Kidney (tissue), 22 donors: ENCODE measurements around the gene CCDC57. TPM values are rescaled to one million over a fixed set of nuclear protein-coding genes. Genes with fewer than 3 reads are reported as not detected.
"Not testable (repeated sequence)": the region's sequence is repeated elsewhere in the genome, so short reads cannot be mapped to it uniquely, and the experiment has no call there.

Experiments
- DNase-seq, 5 donors: peaks; one replicate each; pipeline ENCODE4 v3.0.0-alpha.2; 2013 to 2020
- FAIRE-seq: peaks from 2 replicates; lab custom pipeline; 2012; peaks lifted over from hg19 to GRCh38; lab: Jason Lieb, UNC
- H3K27ac ChIP-seq, 2 donors: one replicate each; pipeline ENCODE4 v1.7.0; 2013; ENCODE audit warnings: low read depth in 2 of 2, low read length in 2 of 2, inconsistent platforms in 1 of 2
- H3K27me3 ChIP-seq: one replicate; pipeline ENCODE4 v1.7.1; 2013; ENCODE audit warnings: low read length, inconsistent platforms; ENCODE audit not compliant: control insufficient read depth, insufficient read depth
- H3K36me3 ChIP-seq, 3 donors: one replicate each; pipeline versions ENCODE4 v1.7.0 to v1.7.1; 2013; ENCODE audit warnings: low read length in 3 of 3, control low read depth in 1 of 3, inconsistent platforms in 1 of 3; ENCODE audit not compliant: insufficient read depth in 3 of 3, control insufficient read depth in 2 of 3
- H3K4me1 ChIP-seq, 3 donors: one replicate each; pipeline versions ENCODE4 v1.7.0 to v1.7.1; 2013; ENCODE audit warnings: low read length in 3 of 3, inconsistent platforms in 1 of 3, low read depth in 1 of 3; ENCODE audit not compliant: control insufficient read depth in 2 of 3, insufficient read depth in 2 of 3
- H3K4me3 ChIP-seq, 3 donors: one replicate each; pipeline versions ENCODE4 v1.7.0 to v1.8.1; 2013; ENCODE audit warnings: low read length in 3 of 3, control low read depth in 1 of 3, inconsistent platforms in 1 of 3
- H3K9ac ChIP-seq, 3 donors: one replicate each; pipeline versions ENCODE4 v1.7.0 to v1.7.1; 2013; ENCODE audit warnings: low read length in 3 of 3, control low read depth in 1 of 3, inconsistent platforms in 1 of 3
- H3K9me3 ChIP-seq, 3 donors: one replicate each; pipeline versions ENCODE4 v1.7.0 to v1.7.1; 2013; ENCODE audit warnings: low read length in 3 of 3, control low read depth in 1 of 3, inconsistent platforms in 1 of 3; ENCODE audit not compliant: control insufficient read depth in 2 of 3, insufficient read depth in 1 of 3
- CTCF ChIP-seq: IDR thresholded peaks from 3 replicates; pipeline ENCODE4 v1.5.1; 2012; ENCODE audit warnings: mild to moderate bottlenecking, moderate library complexity, borderline replicate concordance; ENCODE audit not compliant: insufficient read depth; ENCODE audit errors: extremely low read depth
- intact Hi-C: fragments of 100-400 bp; cut with DNase I; formaldehyde crosslinking; loops from one replicate; pipeline ENCODE4 v1.11.1; 2022
- long read RNA-seq, 10 donors: library from polyadenylated mRNA in 1 of 10; unstranded in 1 of 10; transcript quantifications; one replicate each; pipeline ENCODE4 v2.0.0 and lab custom pipeline, GENCODE V29; 2021 to 2026
- polyA plus RNA-seq: library from polyadenylated mRNA; stranded (reverse); fragments of 350-450 nt; fragmentation: Illumina TruSeq; extraction: RNeasy Lipid Tissue Mini Kit (QIAGEN cat#74804); gene quantifications from one replicate; pipeline ENCODE4 v1.2.3, GENCODE V29; 2014; ENCODE audit warnings: low read depth, low replicate concordance; ENCODE audit not compliant: insufficient read depth
- total RNA-seq: library from RNA; stranded (reverse); fragmentation: NEBNext Ultra II Directional; extraction: Animal tissue kit (Norgen Biotek cat#: 25700); gene quantifications from one replicate; pipeline ENCODE4 v1.2.1, GENCODE V29; 2021
- donor health status: control.
- donor health status: control.
- donor health status: control.
- donor health status: control.
- donor health status: control.
- donor health status: DM: yes; HTN: yes; CAD: no.
- donor health status: Normal renal cell carcinoma (clear cell type).

The CCDC57 gene
- 79.4 TPM for total RNA-seq
- 46.7 TPM for polyA plus RNA-seq
- long read RNA-seq, donor 1, partial matches to known transcripts, result 0 of 2 reads
- long read RNA-seq, donor 1, other reads (novel, unspliced or antisense), result 0 of 2 reads
- long read RNA-seq, donor 2, partial matches to known transcripts, result 0 of 9 reads
- long read RNA-seq, donor 2, other reads (novel, unspliced or antisense), result 6 of 9 reads
- long read RNA-seq, donor 3, result 0 reads
- long read RNA-seq, donor 4, partial matches to known transcripts, result 0 of 2 reads
- long read RNA-seq, donor 4, other reads (novel, unspliced or antisense), result 0 of 2 reads
- long read RNA-seq, donor 5, result 0 reads
- long read RNA-seq, donor 6, transcript CCDC57-219 (2 exons, 513 nt), result major isoform, 8 of 8 reads
- long read RNA-seq, donor 6, partial matches to known transcripts, result 0 of 8 reads
- long read RNA-seq, donor 6, other reads (novel, unspliced or antisense), result 0 of 8 reads
- long read RNA-seq, donor 7, partial matches to known transcripts, result 7 of 50 reads
- long read RNA-seq, donor 7, other reads (novel, unspliced or antisense), result 43 of 50 reads
- long read RNA-seq, donor 8, partial matches to known transcripts, result 0 of 3 reads
- long read RNA-seq, donor 8, other reads (novel, unspliced or antisense), result 0 of 3 reads
- long read RNA-seq, donor 9, partial matches to known transcripts, result 0 of 2 reads
- long read RNA-seq, donor 9, other reads (novel, unspliced or antisense), result 0 of 2 reads
- long read RNA-seq, donor 10, partial matches to known transcripts, result 0 of 1 reads
- long read RNA-seq, donor 10, other reads (novel, unspliced or antisense), result 0 of 1 reads

GRCh38 chr17:82212331-82213250 is at the start of gene CCDC57:
Gene CCDC57, minus strand, starts transcription at chr17:82212842. Its CDS starts 10,898 bp downstream, at chr17:82201944.
- Histone ChIP-seq H3K9ac (peak within 1 kb of the TSS in 2 of 3 donors; percentile 32 to 77), H3K4me1 (peaks cover 0 to 31% (median 5%) of the 10 kb centered on the region in 3 donors), H3K27ac (peak within 1 kb of the TSS; percentile 51 to 53), H3K36me3 (no peaks in the 10 kb centered on the region), H3K4me3 (peak within 1 kb of the TSS; percentile 53 to 70 (median 68)), H3K27me3 (no peaks in the 10 kb centered on the region), H3K9me3 (no peaks in the 10 kb centered on the region)
- DNase-seq, result peak; percentile 88 to 95 (median 92)
- no peak for FAIRE-seq
- TF ChIP-seq CTCF, result no peak
- intact Hi-C loops, result no loop called here

- H3K36me3 ChIP-seq, result peaks cover 25 to 68% (median 57%) of the 10 kb centered on the region in 3 donors
- no peaks in the 10 kb centered on the region for H3K27me3 ChIP-seq
- no peak overlapping the region for H3K4me3 ChIP-seq
- FAIRE-seq (no peak), DNase-seq (no peak)
- peaks cover 0 to 17% (median 12%) of the 10 kb centered on the region in 3 donors for H3K4me1 ChIP-seq
- TF ChIP-seq CTCF, result no peak
- H3K9ac ChIP-seq, result no peak overlapping the region
- intact Hi-C loops, result no loop called here
- no peak overlapping the region for H3K27ac ChIP-seq
- no peaks in the 10 kb centered on the region for H3K9me3 ChIP-seq
These were observed 49.7 kb upstream of the CCDC57 start for GRCh38 chr17:82262344-82262743.

GRCh38 chr17:82259972-82260961 is 47.6 kb upstream of the CCDC57 start:
- FAIRE-seq, H3K9ac ChIP-seq, H3K27me3 ChIP-seq, H3K4me1 ChIP-seq, H3K4me3 ChIP-seq, H3K9me3 ChIP-seq, H3K27ac ChIP-seq, intact Hi-C loops, DNase-seq: not testable (repeated sequence)
- peaks cover 23 to 73% (median 60%) of the 10 kb centered on the region in 3 donors for H3K36me3 ChIP-seq
